Adipose tissue (tissue), 3 donors: ENCODE results near the gene RAC2. TPM values are rescaled to one million over a fixed set of nuclear protein-coding genes. Genes with fewer than 3 reads are reported as not detected.

Experiments
- H3K27ac ChIP-seq: one replicate; pipeline ENCODE4 v1.5.1; 2013; ENCODE audit warnings: low read depth, low read length
- WGBS, 3 donors: extraction: QIAGEN DNeasy Blood & Tissue Kit; methylation state at CpG; one replicate each; pipeline ENCODE4 v1.1.7; 2013; 5-methylcytosine and 5-hydroxymethylcytosine counted together
- polyA plus RNA-seq, 3 donors: library from polyadenylated mRNA; stranded (reverse); fragments of 200-250 nt; gene quantifications; one replicate each; pipeline ENCODE4 v1.2.3, GENCODE V29; 2013
- donor health status: healthy with polysubstance abuse.
- donor health status: Bipolar disorder and iron deficiency.
- donor health status: healthy.

RAC2 gene
- polyA plus RNA-seq, 3 donors = 5.7 to 29.8 (median 26.9) TPM

- 9 to 55% (median 10%) methylated on average over 22 to 23 of the region's 23 CpGs for WGBS, 3 donors
- no peak overlapping the region for H3K27ac ChIP-seq
Measured at GRCh38 chr22:37176464-37177061, 67.5 kb downstream of the RAC2 start.

GRCh38 chr22:37175414-37176281 lies 68.4 kb downstream of the RAC2 start:
- 57 to 64% (median 64%) methylated on average over 16 to 18 of the region's 18 CpGs for WGBS, 3 donors
- H3K27ac ChIP-seq = no peak overlapping the region

Other genes starting within 250 kb of the RAC2 start
- 100 to 1,000 TPM in 1 of 3 donors, 10 to 100 TPM in 2; 59.2 to 169 (median 69.3) TPM for gene TST, start 224.8 kb downstream of the RAC2 start, polyA plus RNA-seq
- gene MPST, start 224.5 kb downstream of the RAC2 start, polyA plus RNA-seq = 100 to 1,000 TPM; 126 to 179 (median 131) TPM
- 10 to 100 TPM in 1 of 3 donors, 1 to 10 TPM in 2; 3.2 to 22.7 (median 8.7) TPM for gene KCTD17, start 192.5 kb downstream of the RAC2 start, polyA plus RNA-seq
- gene TMPRSS6, start 134.6 kb downstream of the RAC2 start, polyA plus RNA-seq = under 1 TPM in 2 of 3 donors, not detected in 1; 0.07 to 0.30 TPM
- gene IL2RB, start 94.4 kb downstream of the RAC2 start, polyA plus RNA-seq = 1 to 10 TPM in 1 of 3 donors, under 1 TPM in 1, not detected in 1; 0.31 to 1.8 TPM
- 1 to 10 TPM; 2.6 to 8.0 (median 2.6) TPM for gene C1QTNF6, start 56.0 kb downstream of the RAC2 start, polyA plus RNA-seq
- gene SSTR3, start 31.8 kb downstream of the RAC2 start, polyA plus RNA-seq = under 1 TPM; 0.04 to 0.59 (median 0.11) TPM
- gene CYTH4, start 38.2 kb upstream of the RAC2 start, polyA plus RNA-seq = 10 to 100 TPM in 2 of 3 donors, 1 to 10 TPM in 1; 1.9 to 18.1 (median 14.6) TPM
- gene ELFN2, start 183.2 kb upstream of the RAC2 start, polyA plus RNA-seq = under 1 TPM; 0.03 to 0.29 (median 0.11) TPM
- 10 to 100 TPM in 2 of 3 donors, 1 to 10 TPM in 1; 5.1 to 20.5 (median 19.0) TPM for gene MFNG, start 242.1 kb upstream of the RAC2 start, polyA plus RNA-seq